Lung (tissue), 12 donors: Measurements from ENCODE around the gene NTM. TPM values are rescaled to one million over a fixed set of nuclear protein-coding genes. Genes with fewer than 3 reads are reported as not detected.

Experiments used
- ATAC-seq: fragments of 200-7000 bp; cut with Tn5 transposase; one replicate; pipeline ENCODE4 v1.9.1; 2020; ENCODE audit warnings: moderate number of reproducible peaks; ENCODE audit not compliant: insufficient read depth, low FRiP score
- DNase-seq, 3 donors: peaks; one replicate each; pipeline ENCODE4 v3.0.0-alpha.2; 2013 to 2017
- H3K27ac ChIP-seq, 2 donors: one replicate each; pipeline ENCODE4 v1.5.1; 2013; ENCODE audit warnings: mild to moderate bottlenecking in 2 of 2, moderate library complexity in 2 of 2, control low read depth in 1 of 2, inconsistent platforms in 1 of 2, low read depth in 1 of 2, low read length in 1 of 2
- H3K27me3 ChIP-seq, 3 donors: one replicate each; pipeline ENCODE4 v1.5.1; 2013; ENCODE audit warnings: low read length in 2 of 3; ENCODE audit not compliant: control insufficient read depth in 3 of 3, insufficient read depth in 3 of 3
- H3K36me3 ChIP-seq, 4 donors: one replicate each; pipeline ENCODE4 v1.5.1; 2013; ENCODE audit warnings: low read length in 4 of 4, mild to moderate bottlenecking in 1 of 4, moderate library complexity in 1 of 4; ENCODE audit not compliant: control insufficient read depth in 4 of 4, insufficient read depth in 4 of 4
- H3K4me1 ChIP-seq, 5 donors: one replicate each; pipeline ENCODE4 v1.5.1; 2013; ENCODE audit warnings: low read length in 5 of 5, mild to moderate bottlenecking in 2 of 5, moderate library complexity in 1 of 5; ENCODE audit not compliant: control insufficient read depth in 5 of 5, insufficient read depth in 5 of 5
- H3K4me3 ChIP-seq: one replicate; pipeline ENCODE4 v1.5.1; 2013; ENCODE audit warnings: mild to moderate bottlenecking, control low read depth, moderate library complexity
- H3K9ac ChIP-seq, 2 donors: one replicate each; pipeline ENCODE4 v1.5.1; 2013; ENCODE audit warnings: low read length in 2 of 2, control low read depth in 1 of 2; ENCODE audit not compliant: insufficient read depth in 1 of 2
- H3K9me3 ChIP-seq, 4 donors: one replicate each; pipeline ENCODE4 v1.5.1; 2013; ENCODE audit warnings: low read length in 3 of 4, mild to moderate bottlenecking in 1 of 4, moderate library complexity in 1 of 4; ENCODE audit not compliant: control insufficient read depth in 4 of 4, insufficient read depth in 3 of 4
- CTCF ChIP-seq: IDR thresholded peaks from 2 replicates; pipeline ENCODE4 v1.5.1; 2012; ENCODE audit warnings: mild to moderate bottlenecking; ENCODE audit errors: control extremely low read depth, extremely low read depth
- WGBS, 2 donors: extraction: QIAGEN DNeasy Blood & Tissue Kit; methylation state at CpG; one replicate each; pipeline ENCODE4 v1.1.7; 2013; 5-methylcytosine and 5-hydroxymethylcytosine counted together
- polyA plus RNA-seq, 2 donors: library from polyadenylated mRNA; stranded (reverse); fragments of 200-250 nt; gene quantifications; one replicate each; pipeline ENCODE4 v1.2.1, GENCODE V29; 2013
- total RNA-seq, 2 donors: library from RNA; depleted of rRNA in 1 of 2; stranded (reverse); fragments of >200 nt in 1 of 2; gene quantifications; one replicate each; pipeline ENCODE4 v1.2.1, GENCODE V29; 2014 to 2021
- donor health status: control.
- donor health status: control.
- donor health status: Bipolar disorder and iron deficiency.
- donor health status: healthy.
- donor health status: DM: yes; HTN: yes; CAD: no.

Gene NTM
- total and polyA plus RNA-seq, 4 donors, result 0.39 to 30.9 (median 7.2) TPM

- H3K9me3 ChIP-seq, result no peaks in the 10 kb centered on the region
- 65 to 68% methylated on average over 3 of the region's 3 CpGs for WGBS, 2 donors
- H3K9ac ChIP-seq, result no peak overlapping the region
- no peak for ATAC-seq
- no peak overlapping the region for H3K27ac ChIP-seq
- H3K27me3 ChIP-seq, result no peaks in the 10 kb centered on the region
- no peak for TF ChIP-seq CTCF
- H3K4me1 ChIP-seq, result no peaks in the 10 kb centered on the region
- no peak overlapping the region for H3K4me3 ChIP-seq
- H3K36me3 ChIP-seq, result no peaks in the 10 kb centered on the region
- DNase-seq, result no peak
These were observed 27.3 kb downstream of the NTM start for GRCh38 chr11:131397675-131398074.

DNA sequence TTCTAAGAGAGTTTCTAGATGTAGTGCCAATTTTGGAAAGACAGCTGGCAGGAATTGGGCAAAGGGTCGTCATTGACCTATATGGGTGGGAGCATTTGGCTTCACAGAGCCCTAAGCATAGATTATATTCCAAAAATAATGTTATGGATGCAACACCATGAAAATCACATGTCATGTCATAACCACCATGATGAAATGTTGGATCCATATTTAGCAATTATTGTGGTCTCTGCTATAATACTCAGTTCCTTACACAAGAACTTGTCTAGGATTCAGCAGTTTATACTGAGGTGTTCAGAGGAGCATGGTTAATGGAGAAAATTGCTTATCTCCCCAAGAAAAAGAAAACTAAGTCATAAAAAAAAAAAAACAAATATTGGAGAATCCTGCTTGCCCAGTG is 31.6 kb downstream of the NTM start:
- 85 to 86% methylated on average over 1 of the region's 1 CpG for WGBS, 2 donors
- ATAC-seq, result no peak

GRCh38 chr11:131404010-131404409 is 33.6 kb downstream of the NTM start:
- H3K27ac ChIP-seq, result no peak overlapping the region

More for the DNA sequence above, 31.6 kb downstream of the NTM start:
- DNase-seq, result no peak
- H3K27ac ChIP-seq, result no peak overlapping the region
- H3K27me3 ChIP-seq, result peaks cover 0 to 11% (median 5%) of the 10 kb centered on the region in 3 donors
- TF ChIP-seq CTCF, result no peak
- no peaks in the 10 kb centered on the region for H3K9me3 ChIP-seq
- H3K4me1 ChIP-seq, result no peaks in the 10 kb centered on the region
- H3K4me3 ChIP-seq, result no peak overlapping the region
- H3K36me3 ChIP-seq, result no peaks in the 10 kb centered on the region
- no peak overlapping the region for H3K9ac ChIP-seq

More at GRCh38 chr11:131404010-131404409, 33.6 kb downstream of the NTM start:
- Histone ChIP-seq H3K9me3 (no peaks in the 10 kb centered on the region), H3K27me3 (peaks cover 0 to 11% (median 5%) of the 10 kb centered on the region in 3 donors), H3K36me3 (no peaks in the 10 kb centered on the region), H3K9ac (no peak overlapping the region), H3K4me3 (no peak overlapping the region), H3K4me1 (no peaks in the 10 kb centered on the region)
- TF ChIP-seq CTCF, result no peak
- DNase-seq (no peak), ATAC-seq (no peak)
- 87 to 91% methylated on average over 9 of the region's 9 CpGs for WGBS, 2 donors
